Measurements from ENCODE around the gene GOSR2. TPM values are rescaled to one million over a fixed set of nuclear protein-coding genes. Genes with fewer than 3 reads are reported as not detected.

GOSR2 gene
- total and polyA plus RNA-seq, 2 donors (not counting 3 experiments of a cell fraction or from before 2014, with no cell fraction given), result 48.6 to 54.7 TPM

GRCh38 chr17:46910179-46910927 lies 12.6 kb upstream of the GOSR2 start:
- Histone ChIP-seq H3K4me2 (ENCODE audit: insufficient read depth, low read length) (no peak overlapping the region), H3K9ac (replicated peaks; ENCODE audit: extremely low read depth, insufficient read depth, low read length) (no peak overlapping the region), H3K36me3 (ENCODE audit: control insufficient read depth in 2 of 2, extremely low read depth in 1 of 2, insufficient read depth in 2 of 2, low read length in 2 of 2) (no peaks in the 10 kb centered on the region), H2AFZ (ENCODE audit: low read depth, low read length) (no peak overlapping the region), H3K27me3 (ENCODE audit: control insufficient read depth in 2 of 2, insufficient read depth in 2 of 2, low read length in 2 of 2) (peaks cover 0 to 4% of the 10 kb centered on the region in 2 experiments), H3K4me3 (replicated peaks in 1 of 3; ENCODE audit: insufficient read depth in 1 of 3, low read depth in 1 of 3, low read length in 3 of 3) (no peak overlapping the region), H3K4me1 (ENCODE audit: control insufficient read depth, extremely low read depth, insufficient read depth, low read length) (no peaks in the 10 kb centered on the region), H3K79me2 (ENCODE audit: control insufficient read depth, insufficient read depth, low read length) (no peaks in the 10 kb centered on the region), H4K20me1 (replicated peaks; ENCODE audit: control insufficient read depth, extremely low read depth, insufficient read depth, low read length) (no peaks in the 10 kb centered on the region), H3K27ac (ENCODE audit: insufficient read depth, low read depth, low read length) (no peak overlapping the region), H3K9me3 (replicated peaks; ENCODE audit: control insufficient read depth, insufficient read depth, low read length) (no peaks in the 10 kb centered on the region), H3K9me1 (replicated peaks; ENCODE audit: control insufficient read depth, extremely low read depth, insufficient read depth, low read length) (no peaks in the 10 kb centered on the region)
- CTCF ChIA-PET, result interaction anchor here (1.0 kb wide), 1 partner anchor 32 kb away, joined by 3 read pairs; no protein-coding TSS in a partner anchor
- TF ChIP-seq CTCF (IDR thresholded peaks at IDR 0.05; ENCODE audit: extremely low read depth in 1 of 2, insufficient read depth in 1 of 2, low read depth in 1 of 2, low read length in 2 of 2), result no peak
- no peak for TF ChIP-seq FOS (IDR thresholded peaks at IDR 0.05; ENCODE audit: borderline replicate concordance, insufficient read depth, low read length)
- TF ChIP-seq POLR2A (IDR thresholded peaks at IDR 0.05; ENCODE audit: low read depth, low read length), result no peak
- no peak for TF ChIP-seq JUN (IDR thresholded peaks at IDR 0.05; ENCODE audit: borderline replicate concordance, insufficient read depth, insufficient read length, low read depth)
- no peak for TF ChIP-seq MAX (IDR thresholded peaks at IDR 0.05; ENCODE audit: insufficient read depth, insufficient read length)
- no peak for TF ChIP-seq MYC (IDR thresholded peaks at IDR 0.05; ENCODE audit: low read depth, low read length)
- no peak for TF ChIP-seq POLR2AphosphoS5 (IDR thresholded peaks at IDR 0.05; ENCODE audit: insufficient read depth, low read depth, low read length)
- TF ChIP-seq EZH2 (IDR thresholded peaks at IDR 0.05; ENCODE audit: borderline replicate concordance, low read depth, low read length, severe bottlenecking), result no peak
- no peak for TF ChIP-seq GATA2 (IDR thresholded peaks at IDR 0.05; ENCODE audit: insufficient read depth, insufficient read length, low read depth, low read length)
- POLR2A ChIA-PET, result no interaction called here
- no TSS peak for BruUV-seq (replicated peaks)
- intact Hi-C loops (cut with micrococcal nuclease) (no loop called here), dilution Hi-C loops (cut with MboI; ENCODE audit: extremely low pct_ligation_motif_present, low sequenced_read_pairs) (no loop called here)
- DNase-seq (ENCODE audit: low read depth, low spot score), result no peak
- no peak for FAIRE-seq
